D721Med (cell line): ENCODE measurements around the gene ADAD1.
"Not testable (repeated sequence)": the region's sequence is repeated elsewhere in the genome, so short reads cannot be mapped to it uniquely, and the experiment has no call there.

ENCODE experiments used
- DNase-seq: peaks from one replicate; pipeline ENCODE4 v3.0.0; 2011; ENCODE audit warnings: low spot score; ENCODE audit not compliant: insufficient read length
- FAIRE-seq: peaks from 2 replicates; lab custom pipeline; 2011; peaks lifted over from hg19 to GRCh38; lab: Jason Lieb, UNC
- CTCF ChIP-seq: IDR thresholded peaks from 2 replicates; pipeline ENCODE4 v1.5.1; 2012; ENCODE audit warnings: mild to moderate bottlenecking, control low read depth; ENCODE audit not compliant: insufficient read depth; ENCODE audit errors: missing control alignments

ADAD1 gene

GRCh38 chr4:122356317-122356808 is 22.4 kb upstream of the ADAD1 start:
- no peak for TF ChIP-seq CTCF
- FAIRE-seq (no peak), DNase-seq (no peak)

- DNase-seq: no peak
- FAIRE-seq: no peak
- no peak for TF ChIP-seq CTCF
Observed at GRCh38 chr4:122360754-122361153, 18.1 kb upstream of the ADAD1 start.

- no peak for TF ChIP-seq CTCF
- no peak for FAIRE-seq
- no peak for DNase-seq
Observed at GRCh38 chr4:122364700-122365404, 14.0 kb upstream of the ADAD1 start.

GRCh38 chr4:122368786-122369185 is 10.0 kb upstream of the ADAD1 start:
- not testable (repeated sequence) for DNase-seq, FAIRE-seq

- DNase-seq (no peak), FAIRE-seq (no peak)
- TF ChIP-seq CTCF: no peak
Observed at GRCh38 chr4:122377352-122377751, 1.5 kb upstream of the ADAD1 start.

- no peak for TF ChIP-seq CTCF
- FAIRE-seq: no peak
- no peak for DNase-seq
Observed at GRCh38 chr4:122379239-122379638, 428 bp downstream of the ADAD1 start.

- FAIRE-seq: no peak
- DNase-seq: no peak
- TF ChIP-seq CTCF: no peak
Observed at GRCh38 chr4:122383341-122383740, 4.5 kb downstream of the ADAD1 start.
